AG04450 (cell line): Measurements from ENCODE around the gene HOXA10. TPM values are rescaled to one million over a fixed set of nuclear protein-coding genes. Genes with fewer than 3 reads are reported as not detected.

ENCODE experiments used
- CTCF ChIA-PET: fragments of 300-600, 350-600 bp; formaldehyde crosslinking; extraction: SDS; loops from one replicate; lab custom pipeline; 2022; ENCODE audit warnings: antibody characterized with exemption, inconsistent platforms; lab: Charles Lee
- POLR2A ChIA-PET: fragments of 350-600 bp; formaldehyde crosslinking; extraction: SDS; loops from one replicate; lab custom pipeline; 2021; ENCODE audit warnings: antibody characterized with exemption, inconsistent platforms; lab: Yijun Ruan, JAX
- DNase-seq: peaks from one replicate; pipeline ENCODE4 v3.0.0-alpha.2; 2011; ENCODE audit warnings: low read depth, low spot score
- H3K27ac ChIP-seq: one replicate; pipeline ENCODE4 v1.5.1; 2012; ENCODE audit warnings: low read depth, low read length, control low read depth
- H3K27me3 ChIP-seq: one replicate; pipeline ENCODE4 v1.6.0; 2012; ENCODE audit warnings: low read length; ENCODE audit not compliant: control insufficient read depth, insufficient read depth
- H3K4me3 ChIP-seq: 2 replicates; pipeline ENCODE4 v1.5.1; 2011; ENCODE audit warnings: mild to moderate bottlenecking, low read depth, low read length, control low read depth
- H3K9me3 ChIP-seq: 2 replicates; pipeline ENCODE4 v1.5.1; 2012; ENCODE audit warnings: low read length; ENCODE audit not compliant: control insufficient read depth, insufficient read depth
- CTCF ChIP-seq: IDR thresholded peaks from 2 replicates; pipeline ENCODE4 v1.5.1; 2011; ENCODE audit warnings: low read depth, low read length, control low read depth, inconsistent platforms
- polyA plus RNA-seq: library from polyadenylated mRNA; depleted of rRNA; stranded (reverse); fragments of >200 nt; gene quantifications from 2 replicates; pipeline ENCODE4 v1.2.3, GENCODE V29; 2011

HOXA10 gene
- polyA plus RNA-seq, 1 experiment = 0.47 TPM

GRCh38 chr7:27155816-27156507, 18.2 kb downstream of the HOXA10 start:
- Histone ChIP-seq H3K4me3 (peak overlapping the region; percentile 68), H3K27ac (peak overlapping the region; percentile 21), H3K9me3 (peaks cover 16% of the 10 kb centered on the region; the same call in 1 of the 2 replicates), H3K27me3 (peaks cover 10% of the 10 kb centered on the region)
- DNase-seq = no peak
- ChIA-PET POLR2A (interaction anchor here (0.6 kb wide), 1 partner anchor 956 kb away, joined by 3 read pairs; no protein-coding TSS in a partner anchor), CTCF (interaction anchor here (0.9 to 1.9 kb wide), 7 partner anchors 11 to 786 kb away, joined by 4 to 13 read pairs (median 6); partner anchors contain the start of gene HOXA5)
- no peak for TF ChIP-seq CTCF

GRCh38 chr7:27154901-27155815, 19.0 kb downstream of the HOXA10 start:
- no peak overlapping the region for H3K27ac ChIP-seq
- POLR2A ChIA-PET = no interaction called here

GRCh38 chr7:27154369-27154768, 19.8 kb downstream of the HOXA10 start:
- ChIA-PET POLR2A (no interaction called here), CTCF (interaction anchor here (0.9 to 2.7 kb wide), 4 partner anchors 9 to 1261 kb away, joined by 3 to 12 read pairs (median 6); partner anchors contain the start of gene HOXA5)
- Histone ChIP-seq H3K9me3 (peaks cover 12% of the 10 kb centered on the region; the same call in 1 of the 2 replicates), H3K27ac (no peak overlapping the region), H3K27me3 (peaks cover 6% of the 10 kb centered on the region), H3K4me3 (no peak overlapping the region)
- TF ChIP-seq CTCF = no peak
- no peak for DNase-seq

More at GRCh38 chr7:27154901-27155815, 19.0 kb downstream of the HOXA10 start:
- Histone ChIP-seq H3K27me3 (peaks cover 10% of the 10 kb centered on the region), H3K4me3 (peak overlapping the region; percentile 68), H3K9me3 (peaks cover 15% of the 10 kb centered on the region; the same call in 1 of the 2 replicates)
- CTCF ChIA-PET = interaction anchor here (0.9 to 1.6 kb wide), 3 partner anchors 10 to 301 kb away, joined by 4 to 6 read pairs (median 5); no protein-coding TSS in a partner anchor
- DNase-seq = no peak
- TF ChIP-seq CTCF = no peak

- peaks cover 11% of the 10 kb centered on the region; the same call in 1 of the 2 replicates for H3K9me3 ChIP-seq
- no peak for TF ChIP-seq CTCF
- H3K27me3 ChIP-seq = peaks cover 6% of the 10 kb centered on the region
- no peak for DNase-seq
- ChIA-PET CTCF (interaction anchor here (0.6 to 2.7 kb wide), 4 partner anchors 10 to 1623 kb away, joined by 3 to 12 read pairs (median 5); partner anchors contain the start of gene HOXA5), POLR2A (no interaction called here)
- H3K27ac ChIP-seq = no peak overlapping the region
- no peak overlapping the region for H3K4me3 ChIP-seq
Measured at GRCh38 chr7:27153526-27153925, 20.6 kb downstream of the HOXA10 start.
